Measurements from ENCODE around the gene FBXL4.

FBXL4 gene

DNA sequence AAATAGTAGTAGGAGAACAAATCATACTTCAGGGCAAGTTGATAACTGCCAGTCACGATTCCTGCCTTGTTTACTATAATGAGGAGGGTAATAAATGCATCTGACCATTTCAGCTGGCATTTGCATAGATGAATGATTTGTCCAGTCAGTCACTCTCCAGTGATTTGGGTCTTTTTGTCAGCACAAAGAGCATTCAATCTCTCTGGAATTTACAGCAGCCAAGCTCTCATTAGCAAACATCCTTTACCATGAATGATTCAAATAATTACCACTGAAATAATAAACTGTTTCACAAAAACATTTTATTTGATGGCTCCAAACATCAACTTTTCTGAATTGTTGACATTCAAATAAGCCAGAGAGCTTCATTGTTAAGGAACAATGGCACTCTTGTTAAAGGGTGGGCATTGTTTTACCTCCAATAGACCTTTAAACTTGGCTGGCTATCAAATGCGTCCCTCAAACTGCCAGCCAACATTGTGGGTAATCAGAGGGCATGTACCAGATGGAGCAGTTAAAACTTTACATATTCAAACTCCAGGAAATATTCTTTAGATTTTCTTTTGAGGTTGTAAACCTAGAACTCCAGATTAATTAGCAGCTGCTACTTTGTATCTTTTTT, 30.0 kb upstream of the FBXL4 start:
- TF ChIP-seq ZBTB7A (IDR thresholded peaks at IDR 0.05; ENCODE audit: low read depth), result no peak
- peak; percentile 53 for TF ChIP-seq NFIC (IDR thresholded peaks at IDR 0.05)

DNA sequence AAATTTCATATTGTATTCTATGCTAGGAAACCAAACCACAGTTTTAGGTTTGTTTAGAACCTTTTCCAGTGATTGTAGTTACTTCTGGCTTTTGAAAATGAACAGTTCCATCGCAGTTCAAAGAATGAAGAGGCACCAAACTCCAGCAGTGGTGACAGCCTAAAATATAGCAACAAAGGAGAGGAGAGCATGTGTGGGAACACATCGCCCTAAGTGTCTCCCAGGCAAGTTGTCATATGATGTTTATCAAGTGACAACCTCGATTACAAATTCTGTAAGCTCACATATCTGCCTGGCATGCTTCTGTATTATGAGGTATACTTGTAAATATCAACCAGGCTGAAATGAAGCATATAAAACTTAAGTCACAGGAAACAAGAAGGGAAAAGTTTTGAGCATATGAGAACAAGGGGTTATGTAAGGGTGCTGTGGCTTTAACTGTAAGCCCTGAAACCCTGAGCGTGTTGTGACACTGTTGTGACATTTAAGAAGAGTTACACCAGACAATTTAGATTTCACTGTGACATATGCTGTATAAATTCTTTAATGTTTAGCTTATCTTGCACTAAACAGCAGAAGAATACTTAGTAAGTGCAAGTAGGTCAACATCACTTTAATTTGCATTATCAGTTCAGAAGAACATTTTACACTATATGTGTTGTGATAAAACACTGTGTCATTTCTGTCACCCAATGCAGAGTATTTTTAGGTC, 29.1 kb upstream of the FBXL4 start:
- TF ChIP-seq CEBPB (IDR thresholded peaks at IDR 0.05) (no peak), NFIC (IDR thresholded peaks at IDR 0.05) (no peak), CREB1 (IDR thresholded peaks at IDR 0.05; ENCODE audit: low read depth) (no peak), EGR1 (IDR thresholded peaks at IDR 0.05) (no peak), TCF12 (IDR thresholded peaks at IDR 0.05; ENCODE audit: low read depth) (no peak), FOXM1 (IDR thresholded peaks at IDR 0.05; ENCODE audit: borderline replicate concordance, low read depth) (no peak), REST (IDR thresholded peaks at IDR 0.05; ENCODE audit: low read depth) (no peak), YY1 (IDR thresholded peaks at IDR 0.05; ENCODE audit: low read depth) (no peak), RAD21 (IDR thresholded peaks at IDR 0.05; ENCODE audit: low read depth) (no peak)
- TF ChIP-seq, protein P1, sequence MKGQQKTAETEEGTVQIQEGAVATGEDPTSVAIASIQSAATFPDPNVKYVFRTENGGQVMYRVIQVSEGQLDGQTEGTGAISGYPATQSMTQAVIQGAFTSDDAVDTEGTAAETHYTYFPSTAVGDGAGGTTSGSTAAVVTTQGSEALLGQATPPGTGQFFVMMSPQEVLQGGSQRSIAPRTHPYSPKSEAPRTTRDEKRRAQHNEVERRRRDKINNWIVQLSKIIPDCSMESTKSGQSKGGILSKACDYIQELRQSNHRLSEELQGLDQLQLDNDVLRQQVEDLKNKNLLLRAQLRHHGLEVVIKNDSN (IDR thresholded peaks at IDR 0.05), result no peak
- TF ChIP-seq, protein P2, sequence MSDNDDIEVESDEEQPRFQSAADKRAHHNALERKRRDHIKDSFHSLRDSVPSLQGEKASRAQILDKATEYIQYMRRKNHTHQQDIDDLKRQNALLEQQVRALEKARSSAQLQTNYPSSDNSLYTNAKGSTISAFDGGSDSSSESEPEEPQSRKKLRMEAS (IDR thresholded peaks at IDR 0.05), result no peak

DNA sequence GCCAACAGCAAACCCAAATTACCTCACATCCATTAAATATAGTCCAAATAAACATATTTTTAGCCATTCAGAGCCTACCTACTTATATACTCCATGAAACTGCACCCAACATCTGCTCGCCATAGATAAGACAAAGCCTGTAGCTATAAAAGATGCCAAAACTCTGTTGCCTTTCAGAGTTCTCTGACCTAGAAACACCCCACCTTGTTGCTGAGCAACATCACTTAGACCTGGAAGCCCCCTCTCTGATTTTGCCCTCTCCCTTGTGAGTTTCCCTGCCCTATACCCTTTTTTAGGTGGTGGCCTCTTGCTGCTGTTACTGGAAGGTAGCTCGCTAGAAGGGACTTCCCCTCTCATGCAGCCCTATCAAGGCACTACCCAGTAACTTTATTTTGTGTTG, 27.7 kb upstream of the FBXL4 start:
- TF ChIP-seq TAF1 (IDR thresholded peaks at IDR 0.05; ENCODE audit: low read depth) (no peak), NFIC (IDR thresholded peaks at IDR 0.05) (no peak), EP300 (IDR thresholded peaks at IDR 0.05; ENCODE audit: borderline replicate concordance) (no peak), ZBTB7A (IDR thresholded peaks at IDR 0.05; ENCODE audit: low read depth) (no peak), TEAD4 (IDR thresholded peaks at IDR 0.05) (no peak), YY1 (IDR thresholded peaks at IDR 0.05; ENCODE audit: low read depth) (no peak), EGR1 (IDR thresholded peaks at IDR 0.05) (no peak), TCF12 (IDR thresholded peaks at IDR 0.05; ENCODE audit: low read depth) (no peak), RAD21 (IDR thresholded peaks at IDR 0.05; ENCODE audit: low read depth) (no peak), REST (IDR thresholded peaks at IDR 0.05; ENCODE audit: low read depth) (no peak), FOXM1 (IDR thresholded peaks at IDR 0.05; ENCODE audit: borderline replicate concordance, low read depth) (no peak), CEBPB (IDR thresholded peaks at IDR 0.05) (no peak), CREB1 (IDR thresholded peaks at IDR 0.05; ENCODE audit: low read depth) (no peak)
- TF ChIP-seq, protein P2 (IDR thresholded peaks at IDR 0.05), result no peak
- TF ChIP-seq, protein P1 (IDR thresholded peaks at IDR 0.05), result no peak

- TF ChIP-seq ZBTB7A (IDR thresholded peaks at IDR 0.05; ENCODE audit: low read depth), result no peak
Observed at GRCh38 chr6:98974309-98974708, 26.6 kb upstream of the FBXL4 start.

DNA sequence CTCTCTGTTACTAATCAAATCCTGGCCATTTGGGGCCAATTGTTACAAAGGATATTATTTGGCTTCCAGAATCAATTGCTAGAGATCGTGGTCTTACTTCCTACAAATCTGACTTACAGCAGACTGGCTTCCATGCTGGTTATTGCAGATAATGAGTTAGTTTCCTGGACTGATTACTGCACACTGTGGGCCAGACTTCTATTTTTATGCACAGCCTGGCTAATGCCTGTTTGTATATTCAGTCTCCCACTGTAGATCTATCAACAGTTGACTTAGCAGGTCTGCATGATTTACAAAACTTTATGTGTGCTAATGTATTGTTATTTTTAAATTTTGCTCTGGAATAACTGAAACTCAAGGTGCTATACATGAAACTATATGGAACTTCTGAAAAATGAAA, 25.8 kb upstream of the FBXL4 start:
- TF ChIP-seq TCF12 (IDR thresholded peaks at IDR 0.05; ENCODE audit: low read depth) (no peak), TAF1 (IDR thresholded peaks at IDR 0.05; ENCODE audit: low read depth) (no peak), TEAD4 (IDR thresholded peaks at IDR 0.05) (no peak), CREB1 (IDR thresholded peaks at IDR 0.05; ENCODE audit: low read depth) (no peak), YY1 (IDR thresholded peaks at IDR 0.05; ENCODE audit: low read depth) (no peak), REST (IDR thresholded peaks at IDR 0.05; ENCODE audit: low read depth) (no peak), EGR1 (IDR thresholded peaks at IDR 0.05) (no peak), CEBPB (IDR thresholded peaks at IDR 0.05) (no peak), EP300 (IDR thresholded peaks at IDR 0.05; ENCODE audit: borderline replicate concordance) (no peak), ZBTB7A (IDR thresholded peaks at IDR 0.05; ENCODE audit: low read depth) (no peak), FOXM1 (IDR thresholded peaks at IDR 0.05; ENCODE audit: borderline replicate concordance, low read depth) (no peak), NFIC (IDR thresholded peaks at IDR 0.05) (no peak), RAD21 (IDR thresholded peaks at IDR 0.05; ENCODE audit: low read depth) (no peak)
- TF ChIP-seq, protein P2 (IDR thresholded peaks at IDR 0.05), result no peak
- TF ChIP-seq, protein P1 (IDR thresholded peaks at IDR 0.05), result no peak

Data from Ishikawa (cell line).